Progenitor cell of endocrine pancreas (in vitro differentiated cells): ENCODE measurements around the gene DMXL2. TPM values are rescaled to one million over a fixed set of nuclear protein-coding genes. Genes with fewer than 3 reads are reported as not detected.
"Not testable (repeated sequence)": the region's sequence is repeated elsewhere in the genome, so short reads cannot be mapped to it uniquely, and the experiment has no call there.

Source experiments
- DNase-seq: peaks from one replicate; pipeline ENCODE4 v3.0.0; 2021; ENCODE audit warnings: low spot score; ENCODE audit not compliant: unreplicated experiment
- H3K27ac Mint-ChIP-seq: 2 replicates; pipeline ENCODE4 v1.8.0; 2021; ENCODE audit warnings: mild to moderate bottlenecking, moderate library complexity, mixed read lengths
- H3K27me3 Mint-ChIP-seq: 2 replicates; pipeline ENCODE4 v1.8.0; 2021; ENCODE audit warnings: mixed read lengths
- H3K36me3 Mint-ChIP-seq: 2 replicates; pipeline ENCODE4 v1.8.0; 2022; ENCODE audit warnings: mixed read lengths; ENCODE audit not compliant: insufficient read depth
- H3K4me1 Mint-ChIP-seq: 2 replicates; pipeline ENCODE4 v1.8.0; 2021; ENCODE audit warnings: low read depth, mixed read lengths
- H3K4me3 Mint-ChIP-seq: 2 replicates; pipeline ENCODE4 v1.8.0; 2021; ENCODE audit warnings: low read depth, mild to moderate bottlenecking, moderate library complexity, mixed read lengths
- H3K9me3 Mint-ChIP-seq: 2 replicates; pipeline ENCODE4 v1.8.0; 2021; ENCODE audit warnings: low read depth, mixed read lengths
- CTCF ChIP-seq: fragments of 200-600 bp; sonication (generic); IDR thresholded peaks from one replicate; pipeline ENCODE4 v1.5.0; 2021; ENCODE audit warnings: antibody characterized with exemption, mild to moderate bottlenecking; ENCODE audit not compliant: unreplicated experiment
- total RNA-seq: library from RNA; stranded (reverse); gene quantifications from 2 replicates; pipeline ENCODE4 v1.2.1, GENCODE V29; 2021

Gene DMXL2
- total RNA-seq, 1 donor from 2014 or later, result 43.3 TPM

- H3K36me3 Mint-ChIP-seq, result no peaks in the 10 kb centered on the region
- H3K4me1 Mint-ChIP-seq, result no peaks in the 10 kb centered on the region
- H3K9me3 Mint-ChIP-seq, result no peaks in the 10 kb centered on the region
- DNase-seq, result no peak
- TF ChIP-seq CTCF, result no peak
- no peak overlapping the region for H3K27ac Mint-ChIP-seq
- peaks cover 2% of the 10 kb centered on the region for H3K27me3 Mint-ChIP-seq
- no peak overlapping the region for H3K4me3 Mint-ChIP-seq
Measured at GRCh38 chr15:51661072-51661471, 38.5 kb upstream of the DMXL2 start.

GRCh38 chr15:51658664-51659063 lies 36.1 kb upstream of the DMXL2 start:
- H3K27ac Mint-ChIP-seq, result no peak overlapping the region
- no peak for DNase-seq

GRCh38 chr15:51655401-51656057 lies 33.0 kb upstream of the DMXL2 start:
- not testable (repeated sequence) for H3K27ac Mint-ChIP-seq, H3K4me3 Mint-ChIP-seq, DNase-seq, H3K36me3 Mint-ChIP-seq, H3K27me3 Mint-ChIP-seq, H3K4me1 Mint-ChIP-seq, H3K9me3 Mint-ChIP-seq

More at GRCh38 chr15:51658664-51659063, 36.1 kb upstream of the DMXL2 start:
- no peak overlapping the region for H3K4me3 Mint-ChIP-seq
- no peaks in the 10 kb centered on the region for H3K36me3 Mint-ChIP-seq
- no peak for TF ChIP-seq CTCF
- no peaks in the 10 kb centered on the region for H3K4me1 Mint-ChIP-seq
- H3K27me3 Mint-ChIP-seq, result peaks cover 2% of the 10 kb centered on the region
- no peaks in the 10 kb centered on the region for H3K9me3 Mint-ChIP-seq

GRCh38 chr15:51652084-51652668 lies 29.6 kb upstream of the DMXL2 start:
- no peak for TF ChIP-seq CTCF
- Mint-ChIP-seq H3K4me1 (no peaks in the 10 kb centered on the region), H3K9me3 (no peaks in the 10 kb centered on the region), H3K27me3 (peaks cover 3% of the 10 kb centered on the region), H3K27ac (no peak overlapping the region), H3K36me3 (no peaks in the 10 kb centered on the region), H3K4me3 (no peak overlapping the region)
- DNase-seq, result no peak

GRCh38 chr15:51649659-51650521 lies 27.3 kb upstream of the DMXL2 start:
- Mint-ChIP-seq H3K27me3 (peaks cover 3% of the 10 kb centered on the region), H3K27ac (no peak overlapping the region), H3K36me3 (no peaks in the 10 kb centered on the region), H3K9me3 (no peaks in the 10 kb centered on the region), H3K4me3 (no peak overlapping the region), H3K4me1 (no peaks in the 10 kb centered on the region)
- peak; percentile 23 for DNase-seq
- TF ChIP-seq CTCF, result peak; percentile 82

- H3K27ac Mint-ChIP-seq, H3K36me3 Mint-ChIP-seq, DNase-seq, H3K27me3 Mint-ChIP-seq, H3K4me1 Mint-ChIP-seq, H3K4me3 Mint-ChIP-seq, H3K9me3 Mint-ChIP-seq: not testable (repeated sequence)
Measured at GRCh38 chr15:51648643-51649042, 26.1 kb upstream of the DMXL2 start.

GRCh38 chr15:51648101-51648500 lies 25.5 kb upstream of the DMXL2 start:
- H3K36me3 Mint-ChIP-seq, DNase-seq, H3K9me3 Mint-ChIP-seq, H3K27me3 Mint-ChIP-seq, H3K4me1 Mint-ChIP-seq, H3K4me3 Mint-ChIP-seq, H3K27ac Mint-ChIP-seq: not testable (repeated sequence)
